ENCODE measurements around the gene HOXB2. TPM values are rescaled to one million over a fixed set of nuclear protein-coding genes. Genes with fewer than 3 reads are reported as not detected.

The HOXB2 gene
- polyA plus RNA-seq, 1 donor from 2014 or later: not detected

GRCh38 chr17:48571826-48572417, 27.0 kb upstream of the HOXB2 start:
- no peaks in the 10 kb centered on the region for H3K9me3 ChIP-seq (ENCODE audit: low read length)
- no peaks in the 10 kb centered on the region for H3K36me3 ChIP-seq (ENCODE audit: insufficient read depth, low read length)
- H3F3A ChIP-seq (ENCODE audit: insufficient read depth, low read length, poor library complexity, severe bottlenecking): no peaks in the 10 kb centered on the region
- no peaks in the 10 kb centered on the region for H4K20me1 ChIP-seq (ENCODE audit: insufficient read depth)
- no peaks in the 10 kb centered on the region for H3K79me2 ChIP-seq (replicated peaks; ENCODE audit: insufficient read depth, low read length)
- no peak overlapping the region for H3K27ac ChIP-seq (ENCODE audit: low read length)
- no peak overlapping the region for H2AFZ ChIP-seq (ENCODE audit: low read depth, low read length)
- H3K27me3 ChIP-seq (ENCODE audit: insufficient read depth, low read depth, low read length): peaks cover 100% of the 10 kb centered on the region
- H3K9ac ChIP-seq (ENCODE audit: low read length): no peak overlapping the region
- H3K4me3 ChIP-seq (ENCODE audit: low read length): no peak overlapping the region
- no peak overlapping the region for H3K4me2 ChIP-seq (ENCODE audit: low read length)
- no peaks in the 10 kb centered on the region for H3K9me2 ChIP-seq (ENCODE audit: insufficient read depth, low read length)
- no peak for TF ChIP-seq EZH2 (IDR thresholded peaks at IDR 0.05; ENCODE audit: borderline replicate concordance, insufficient read depth, low read length, poor library complexity, severe bottlenecking)

DNA sequence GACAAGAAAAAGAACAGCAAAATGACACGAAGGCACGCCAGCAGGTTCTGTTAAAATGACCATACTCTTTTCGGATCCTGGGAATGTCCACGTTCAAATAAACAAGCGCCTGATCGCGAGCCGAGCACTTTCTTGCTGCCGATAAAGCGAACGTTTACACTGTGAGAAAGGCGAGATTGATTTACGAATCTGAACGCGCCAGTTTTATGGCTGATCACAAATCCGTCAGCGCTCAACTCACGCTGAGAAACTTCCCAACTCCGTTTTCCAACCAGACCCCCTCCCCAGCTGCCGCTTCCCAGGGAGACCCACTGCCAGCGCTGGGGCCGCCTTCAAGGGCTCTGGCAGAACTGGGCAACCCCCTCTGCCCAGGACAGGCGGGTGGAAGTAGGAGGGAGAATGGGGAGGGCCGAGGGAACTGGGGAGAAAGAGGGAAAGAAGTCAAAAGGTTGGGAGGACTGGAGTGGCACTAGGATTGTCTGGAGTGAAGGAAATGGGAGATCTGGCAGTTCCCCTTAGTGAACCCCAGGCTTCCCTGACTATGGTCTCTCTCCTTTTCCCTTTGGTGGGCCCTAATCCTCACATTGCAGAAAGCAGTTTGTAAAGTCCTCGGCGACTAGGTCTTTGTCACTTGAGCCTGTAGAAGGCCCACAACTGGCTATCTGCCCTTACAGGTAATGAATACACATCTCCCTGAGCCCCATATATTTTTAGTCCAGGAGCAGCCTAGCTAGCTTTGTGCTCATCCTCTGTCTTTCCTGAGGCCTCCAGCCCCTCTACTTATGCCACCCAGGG, 26.3 kb upstream of the HOXB2 start:
- no peak overlapping the region for H3K9ac ChIP-seq (ENCODE audit: low read length)
- no peaks in the 10 kb centered on the region for H3K9me3 ChIP-seq (ENCODE audit: low read length)
- H3K79me2 ChIP-seq (replicated peaks; ENCODE audit: insufficient read depth, low read length): no peaks in the 10 kb centered on the region
- H3K4me3 ChIP-seq (ENCODE audit: low read length): no peak overlapping the region
- H3K4me2 ChIP-seq (ENCODE audit: low read length): no peak overlapping the region
- no peak overlapping the region for H3K27ac ChIP-seq (ENCODE audit: low read length)
- H4K20me1 ChIP-seq (ENCODE audit: insufficient read depth): no peaks in the 10 kb centered on the region
- H2AFZ ChIP-seq (ENCODE audit: low read depth, low read length): no peak overlapping the region
- no peaks in the 10 kb centered on the region for H3F3A ChIP-seq (ENCODE audit: insufficient read depth, low read length, poor library complexity, severe bottlenecking)
- H3K27me3 ChIP-seq (ENCODE audit: insufficient read depth, low read depth, low read length): peaks cover 100% of the 10 kb centered on the region
- no peaks in the 10 kb centered on the region for H3K9me2 ChIP-seq (ENCODE audit: insufficient read depth, low read length)
- H3K36me3 ChIP-seq (ENCODE audit: insufficient read depth, low read length): no peaks in the 10 kb centered on the region
- TF ChIP-seq, protein P1, sequence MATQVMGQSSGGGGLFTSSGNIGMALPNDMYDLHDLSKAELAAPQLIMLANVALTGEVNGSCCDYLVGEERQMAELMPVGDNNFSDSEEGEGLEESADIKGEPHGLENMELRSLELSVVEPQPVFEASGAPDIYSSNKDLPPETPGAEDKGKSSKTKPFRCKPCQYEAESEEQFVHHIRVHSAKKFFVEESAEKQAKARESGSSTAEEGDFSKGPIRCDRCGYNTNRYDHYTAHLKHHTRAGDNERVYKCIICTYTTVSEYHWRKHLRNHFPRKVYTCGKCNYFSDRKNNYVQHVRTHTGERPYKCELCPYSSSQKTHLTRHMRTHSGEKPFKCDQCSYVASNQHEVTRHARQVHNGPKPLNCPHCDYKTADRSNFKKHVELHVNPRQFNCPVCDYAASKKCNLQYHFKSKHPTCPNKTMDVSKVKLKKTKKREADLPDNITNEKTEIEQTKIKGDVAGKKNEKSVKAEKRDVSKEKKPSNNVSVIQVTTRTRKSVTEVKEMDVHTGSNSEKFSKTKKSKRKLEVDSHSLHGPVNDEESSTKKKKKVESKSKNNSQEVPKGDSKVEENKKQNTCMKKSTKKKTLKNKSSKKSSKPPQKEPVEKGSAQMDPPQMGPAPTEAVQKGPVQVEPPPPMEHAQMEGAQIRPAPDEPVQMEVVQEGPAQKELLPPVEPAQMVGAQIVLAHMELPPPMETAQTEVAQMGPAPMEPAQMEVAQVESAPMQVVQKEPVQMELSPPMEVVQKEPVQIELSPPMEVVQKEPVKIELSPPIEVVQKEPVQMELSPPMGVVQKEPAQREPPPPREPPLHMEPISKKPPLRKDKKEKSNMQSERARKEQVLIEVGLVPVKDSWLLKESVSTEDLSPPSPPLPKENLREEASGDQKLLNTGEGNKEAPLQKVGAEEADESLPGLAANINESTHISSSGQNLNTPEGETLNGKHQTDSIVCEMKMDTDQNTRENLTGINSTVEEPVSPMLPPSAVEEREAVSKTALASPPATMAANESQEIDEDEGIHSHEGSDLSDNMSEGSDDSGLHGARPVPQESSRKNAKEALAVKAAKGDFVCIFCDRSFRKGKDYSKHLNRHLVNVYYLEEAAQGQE (IDR thresholded peaks at IDR 0.05; ENCODE audit: borderline replicate concordance): no peak
- TF ChIP-seq CTCF (IDR thresholded peaks at IDR 0.05; ENCODE audit: poor library complexity, severe bottlenecking) (no peak), POLR2AphosphoS5 (IDR thresholded peaks at IDR 0.05) (no peak)

DNA sequence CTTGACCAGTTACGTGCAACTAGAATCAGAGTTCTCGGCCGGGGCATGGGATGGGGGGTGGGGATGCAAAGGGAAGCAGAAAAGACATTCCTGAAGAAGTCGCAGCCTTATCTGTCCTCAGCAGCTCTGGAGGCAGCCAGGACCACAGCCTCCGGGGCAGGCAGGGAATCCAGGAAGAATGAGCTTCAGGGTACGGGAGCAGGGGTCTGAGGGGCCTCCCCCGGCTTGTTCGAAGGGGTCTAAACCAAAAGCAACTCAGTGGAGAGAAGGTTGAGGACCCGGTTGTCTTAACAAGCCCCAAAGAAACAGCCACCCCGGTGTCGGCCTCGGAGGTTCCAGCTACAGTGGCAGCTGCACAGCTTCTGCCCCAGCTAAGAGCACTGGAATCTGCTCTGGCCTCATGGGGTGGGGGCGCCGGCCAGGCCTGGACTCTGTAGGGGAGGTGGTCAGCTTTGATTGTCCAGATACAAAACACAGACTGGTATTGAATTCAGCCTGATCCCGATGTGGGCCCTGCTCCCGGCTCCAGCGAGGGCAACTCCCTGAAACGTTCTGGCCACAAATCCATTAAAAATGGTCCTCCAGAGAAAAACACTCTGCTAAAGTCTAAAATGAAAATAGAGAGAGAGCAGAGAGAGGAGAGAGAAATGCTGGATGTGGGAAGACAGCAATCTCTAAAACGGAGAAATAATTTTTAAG, 25.6 kb upstream of the HOXB2 start:
- no peaks in the 10 kb centered on the region for H3K36me3 ChIP-seq (ENCODE audit: insufficient read depth, low read length)
- H3K4me3 ChIP-seq (ENCODE audit: low read length): no peak overlapping the region
- peaks cover 100% of the 10 kb centered on the region for H3K27me3 ChIP-seq (ENCODE audit: insufficient read depth, low read depth, low read length)
- H3K9me3 ChIP-seq (ENCODE audit: low read length): no peaks in the 10 kb centered on the region
- no peak overlapping the region for H3K9ac ChIP-seq (ENCODE audit: low read length)
- no peaks in the 10 kb centered on the region for H4K20me1 ChIP-seq (ENCODE audit: insufficient read depth)
- TF ChIP-seq, protein P1 (IDR thresholded peaks at IDR 0.05; ENCODE audit: borderline replicate concordance): no peak
- TF ChIP-seq RAD21 (conservative IDR thresholded peaks at IDR 0.05) (no peak), EZH2 (IDR thresholded peaks at IDR 0.05; ENCODE audit: borderline replicate concordance, insufficient read depth, low read length, poor library complexity, severe bottlenecking) (peak; percentile 62), CTCF (IDR thresholded peaks at IDR 0.05; ENCODE audit: poor library complexity, severe bottlenecking) (no peak)
- H3K9me2 ChIP-seq (ENCODE audit: insufficient read depth, low read length): no peaks in the 10 kb centered on the region
- no peaks in the 10 kb centered on the region for H3K79me2 ChIP-seq (replicated peaks; ENCODE audit: insufficient read depth, low read length)
- H3F3A ChIP-seq (ENCODE audit: insufficient read depth, low read length, poor library complexity, severe bottlenecking): no peaks in the 10 kb centered on the region
- no peak overlapping the region for H2AFZ ChIP-seq (ENCODE audit: low read depth, low read length)
- H3K4me2 ChIP-seq (ENCODE audit: low read length): no peak overlapping the region
- H3K27ac ChIP-seq (ENCODE audit: low read length): no peak overlapping the region
